BJ (cell line): ENCODE measurements around the gene RECQL. TPM values are rescaled to one million over a fixed set of nuclear protein-coding genes. Genes with fewer than 3 reads are reported as not detected.

Source experiments
- CTCF ChIA-PET: fragments of 350-600 bp; formaldehyde crosslinking; extraction: SDS; loops from one replicate; lab custom pipeline; 2021; ENCODE audit warnings: antibody characterized with exemption, inconsistent platforms; lab: Yijun Ruan, JAX
- POLR2A ChIA-PET: fragments of 300-600 bp; sonication (Branson Sonifier 250); formaldehyde crosslinking; extraction: SDS; loops from one replicate; lab custom pipeline; 2021; ENCODE audit warnings: antibody characterized with exemption; lab: Charles Lee
- DNase-seq: peaks from one replicate; pipeline ENCODE4 v3.0.0-alpha.2; 2011; ENCODE audit warnings: low read depth
- H3K27me3 ChIP-seq: 2 replicates; pipeline ENCODE4 v1.6.0; 2011; ENCODE audit warnings: low read length; ENCODE audit not compliant: control insufficient read depth, insufficient read depth
- H3K36me3 ChIP-seq: 2 replicates; pipeline ENCODE4 v1.5.1; 2011; ENCODE audit warnings: low read length; ENCODE audit not compliant: control insufficient read depth, insufficient read depth
- H3K4me3 ChIP-seq: 2 replicates; pipeline ENCODE4 v1.5.1; 2011; ENCODE audit warnings: low read depth, mild to moderate bottlenecking, control low read depth, low read length
- polyA plus RNA-seq: library from polyadenylated mRNA; depleted of rRNA; stranded (reverse); fragments of >200 nt; gene quantifications from 2 replicates; pipeline ENCODE4 v1.2.3, GENCODE V29; 2011
- TF ChIP-seq, protein P1 (sequence below): IDR thresholded peaks from 2 replicates; pipeline ENCODE4 v1.5.1; 2011; ENCODE audit warnings: low read depth, mild to moderate bottlenecking, control low read depth, inconsistent platforms, low read length, moderate library complexity; ENCODE audit not compliant: insufficient read depth

The RECQL gene
- polyA plus RNA-seq, 1 experiment = 17.6 TPM

GRCh38 chr12:21529456-21529855 is 28.0 kb upstream of the RECQL start:
- H3K36me3 ChIP-seq = no peaks in the 10 kb centered on the region
- CTCF ChIA-PET = no interaction called here
- TF ChIP-seq, protein P1, sequence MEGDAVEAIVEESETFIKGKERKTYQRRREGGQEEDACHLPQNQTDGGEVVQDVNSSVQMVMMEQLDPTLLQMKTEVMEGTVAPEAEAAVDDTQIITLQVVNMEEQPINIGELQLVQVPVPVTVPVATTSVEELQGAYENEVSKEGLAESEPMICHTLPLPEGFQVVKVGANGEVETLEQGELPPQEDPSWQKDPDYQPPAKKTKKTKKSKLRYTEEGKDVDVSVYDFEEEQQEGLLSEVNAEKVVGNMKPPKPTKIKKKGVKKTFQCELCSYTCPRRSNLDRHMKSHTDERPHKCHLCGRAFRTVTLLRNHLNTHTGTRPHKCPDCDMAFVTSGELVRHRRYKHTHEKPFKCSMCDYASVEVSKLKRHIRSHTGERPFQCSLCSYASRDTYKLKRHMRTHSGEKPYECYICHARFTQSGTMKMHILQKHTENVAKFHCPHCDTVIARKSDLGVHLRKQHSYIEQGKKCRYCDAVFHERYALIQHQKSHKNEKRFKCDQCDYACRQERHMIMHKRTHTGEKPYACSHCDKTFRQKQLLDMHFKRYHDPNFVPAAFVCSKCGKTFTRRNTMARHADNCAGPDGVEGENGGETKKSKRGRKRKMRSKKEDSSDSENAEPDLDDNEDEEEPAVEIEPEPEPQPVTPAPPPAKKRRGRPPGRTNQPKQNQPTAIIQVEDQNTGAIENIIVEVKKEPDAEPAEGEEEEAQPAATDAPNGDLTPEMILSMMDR = no peak
- no peak for DNase-seq
- peaks cover 12% of the 10 kb centered on the region for H3K27me3 ChIP-seq
- no peak overlapping the region for H3K4me3 ChIP-seq
- POLR2A ChIA-PET = no interaction called here

DNA sequence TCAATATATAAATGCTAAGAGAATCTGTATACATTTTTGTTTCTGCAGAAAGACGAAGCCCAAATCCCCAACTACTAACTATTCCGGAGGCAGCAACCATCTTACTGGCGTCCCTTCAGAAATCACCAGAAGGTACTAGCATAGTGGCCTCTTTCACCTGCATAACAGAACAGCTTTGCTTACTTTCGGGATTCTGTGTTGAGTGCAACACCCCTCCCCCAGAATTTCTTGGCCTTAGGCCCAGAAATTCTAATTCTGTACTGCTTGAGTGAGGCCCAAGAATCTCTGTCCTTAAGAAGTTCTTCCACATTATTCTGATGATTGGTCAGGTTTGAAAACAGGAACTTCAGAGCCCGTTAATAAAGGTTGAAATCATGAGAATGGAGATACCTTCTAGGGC is 27.5 kb upstream of the RECQL start:
- H3K36me3 ChIP-seq = no peaks in the 10 kb centered on the region
- H3K27me3 ChIP-seq = peaks cover 12% of the 10 kb centered on the region
- no peak overlapping the region for H3K4me3 ChIP-seq
- no peak for DNase-seq
- CTCF ChIA-PET = no interaction called here
- TF ChIP-seq, protein P1 = no peak
- POLR2A ChIA-PET = no interaction called here

DNA sequence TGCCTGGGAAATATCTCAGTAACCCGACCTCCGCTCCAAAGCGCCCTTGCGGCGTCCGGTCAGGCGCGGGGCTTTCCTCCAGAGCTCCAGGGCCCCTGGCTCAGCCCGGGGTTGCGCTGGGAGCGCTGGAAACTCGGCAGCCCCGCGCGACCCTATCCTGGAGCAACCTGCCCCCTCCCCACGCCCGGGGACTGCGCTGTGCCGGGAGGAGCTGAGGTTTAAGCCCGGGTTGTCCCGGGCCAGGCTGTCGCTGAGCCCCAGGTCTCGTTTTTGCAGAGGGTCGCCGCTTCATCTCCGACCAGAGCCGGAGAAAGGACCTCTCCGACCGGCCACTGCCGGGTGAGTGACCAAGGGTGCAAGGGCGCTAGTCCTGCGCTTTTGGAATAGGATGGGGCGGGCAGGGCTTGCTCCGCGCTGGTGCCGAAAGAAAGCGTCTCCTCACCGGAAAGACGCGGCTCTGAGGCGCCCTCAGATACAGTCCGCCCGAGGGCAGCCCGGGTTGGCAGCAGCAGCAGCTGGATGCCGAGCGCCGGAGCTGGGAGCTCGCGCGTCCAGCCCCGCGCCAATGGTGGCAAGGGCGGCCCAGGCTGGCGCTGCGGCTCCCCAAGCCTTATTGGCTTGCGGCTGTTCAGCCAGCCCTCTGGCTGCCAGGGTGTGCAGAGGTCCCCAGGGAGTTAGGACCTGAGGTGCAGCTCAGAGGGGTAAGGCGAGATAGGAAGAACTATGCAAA is 26.2 kb upstream of the RECQL start:
- ChIA-PET CTCF (no interaction called here), POLR2A (no interaction called here)
- TF ChIP-seq, protein P1 = no peak
- Histone ChIP-seq H3K4me3 (peak overlapping the region; percentile 48), H3K27me3 (peaks cover 12% of the 10 kb centered on the region), H3K36me3 (no peaks in the 10 kb centered on the region)
- no peak for DNase-seq

- Histone ChIP-seq H3K36me3 (no peaks in the 10 kb centered on the region), H3K4me3 (peak overlapping the region; percentile 48; the same call in 1 of the 2 replicates), H3K27me3 (peaks cover 12% of the 10 kb centered on the region)
- CTCF ChIA-PET = no interaction called here
- TF ChIP-seq, protein P1 = no peak
- no peak for DNase-seq
- POLR2A ChIA-PET = no interaction called here
These were observed 25.4 kb upstream of the RECQL start for GRCh38 chr12:21526721-21527345.

- TF ChIP-seq, protein P1 = no peak
- DNase-seq = no peak
- CTCF ChIA-PET = no interaction called here
- no peak within 1 kb of the TSS for H3K4me3 ChIP-seq
- POLR2A ChIA-PET = no interaction called here
- no peaks in the 10 kb centered on the region for H3K36me3 ChIP-seq
- H3K27me3 ChIP-seq = peaks cover 7% of the 10 kb centered on the region
These were observed 24.6 kb upstream of the RECQL start, which contains the start of gene SPX for GRCh38 chr12:21526053-21526452. SPX (plus strand) TSS chr12:21526296; CDS start chr12:21526473, 177 bp downstream.
